Stimulated activated naive CD8-positive, alpha-beta T cell treated with anti-CD3 and anti-CD28 coated beads, Interleukin-15, Interleukin-2, amounts not matched to agents 100 U/mL and 50 U/mL, for 24 hours (primary cell): ENCODE measurements around the gene MYO15A.

Experiments used
- ATAC-seq: fragments of 150-1000 bp; cut with Tn5 transposase; one replicate; pipeline ENCODE4 v1.10.0; 2021
- DNase-seq: peaks from one replicate; pipeline ENCODE4 v3.0.0; 2021

The MYO15A gene

DNA sequence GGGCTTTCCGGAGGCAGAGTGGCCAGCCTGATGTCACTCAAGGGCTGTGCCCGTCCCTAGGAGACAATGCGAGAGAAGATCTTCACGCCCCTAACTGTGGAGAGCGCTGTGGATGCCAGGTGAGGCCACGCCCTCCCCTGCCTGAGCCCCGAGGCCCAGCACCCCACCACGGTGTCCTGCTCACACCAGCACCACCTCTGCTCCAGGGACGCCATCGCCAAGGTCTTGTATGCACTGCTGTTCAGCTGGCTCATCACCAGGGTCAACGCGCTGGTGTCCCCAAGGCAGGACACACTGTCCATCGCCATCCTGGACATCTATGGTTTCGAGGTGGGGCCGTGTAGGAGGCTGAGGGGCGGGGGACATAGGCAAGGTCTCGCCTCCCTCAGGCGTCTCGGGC, 27.8 kb downstream of the MYO15A start:
- DNase-seq (no peak), ATAC-seq (no peak)

- DNase-seq (no peak), ATAC-seq (no peak)
These were observed 29.7 kb downstream of the MYO15A start for GRCh38 chr17:18138065-18138749.

DNA sequence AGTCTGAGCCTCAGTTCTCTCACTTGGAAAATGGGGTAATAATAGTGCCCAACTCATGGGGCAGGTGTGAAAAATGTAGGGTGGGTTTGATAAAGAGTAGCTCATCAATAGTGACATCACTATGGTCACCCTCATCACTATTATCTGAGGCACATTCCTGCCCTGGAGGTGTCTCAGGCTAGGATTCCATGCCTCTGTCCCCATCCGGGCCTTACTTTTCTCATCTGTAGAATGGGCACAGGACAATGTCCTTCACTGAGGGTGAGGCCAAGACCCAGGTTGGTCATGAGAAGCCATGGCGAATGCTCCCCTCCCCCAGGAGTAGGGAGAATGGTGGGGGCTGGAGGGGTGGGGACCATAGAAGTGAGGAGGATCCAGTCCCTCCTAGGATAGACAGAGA, 30.5 kb downstream of the MYO15A start:
- ATAC-seq, result no peak
- DNase-seq, result no peak

DNA sequence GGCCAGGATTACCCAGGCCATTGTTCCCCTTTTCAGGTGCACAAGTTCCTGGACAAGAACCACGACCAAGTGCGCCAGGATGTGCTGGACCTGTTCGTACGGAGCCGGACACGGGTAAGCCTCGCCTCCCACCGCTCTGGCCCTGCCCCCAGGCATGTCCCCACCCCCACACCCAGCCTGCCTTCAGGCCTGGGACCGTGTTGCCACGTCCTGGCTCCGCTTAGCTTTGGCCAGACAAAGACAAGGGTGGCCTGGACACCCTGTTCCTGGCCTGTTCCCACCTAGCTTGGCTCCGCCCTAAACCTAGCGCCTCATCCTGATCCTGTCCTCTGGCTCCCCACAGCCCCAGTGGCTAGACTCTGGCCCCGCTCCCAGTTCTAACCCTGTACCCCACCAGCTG, 30.9 kb downstream of the MYO15A start:
- no peak for DNase-seq
- no peak for ATAC-seq

GRCh38 chr17:18139949-18140348, 31.4 kb downstream of the MYO15A start:
- no peak for ATAC-seq
- no peak for DNase-seq

GRCh38 chr17:18140648-18141047, 32.1 kb downstream of the MYO15A start:
- ATAC-seq (no peak), DNase-seq (no peak)

GRCh38 chr17:18141210-18141803, 32.8 kb downstream of the MYO15A start:
- peak; percentile 43 for DNase-seq
- ATAC-seq, result no peak

DNA sequence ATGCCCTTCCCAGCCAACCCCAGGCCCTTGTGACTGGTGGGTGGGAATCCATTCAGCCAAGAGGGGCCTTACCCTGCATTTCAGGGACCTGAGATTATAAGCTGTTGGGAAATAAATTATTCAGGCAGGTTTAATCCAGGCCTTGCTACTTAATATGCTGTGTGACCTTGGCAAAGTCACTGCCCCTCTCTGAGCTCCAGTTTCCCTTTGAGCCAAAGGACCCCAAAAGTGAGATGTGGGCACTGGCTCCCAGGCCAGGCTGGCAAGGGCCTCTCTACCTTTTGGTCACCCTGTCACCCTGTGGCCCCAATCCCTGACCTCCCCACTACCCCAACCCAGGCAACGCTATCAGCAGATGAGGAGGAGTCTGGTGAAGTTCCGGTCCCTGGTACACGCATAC, 33.9 kb downstream of the MYO15A start:
- no peak for DNase-seq
- no peak for ATAC-seq

DNA sequence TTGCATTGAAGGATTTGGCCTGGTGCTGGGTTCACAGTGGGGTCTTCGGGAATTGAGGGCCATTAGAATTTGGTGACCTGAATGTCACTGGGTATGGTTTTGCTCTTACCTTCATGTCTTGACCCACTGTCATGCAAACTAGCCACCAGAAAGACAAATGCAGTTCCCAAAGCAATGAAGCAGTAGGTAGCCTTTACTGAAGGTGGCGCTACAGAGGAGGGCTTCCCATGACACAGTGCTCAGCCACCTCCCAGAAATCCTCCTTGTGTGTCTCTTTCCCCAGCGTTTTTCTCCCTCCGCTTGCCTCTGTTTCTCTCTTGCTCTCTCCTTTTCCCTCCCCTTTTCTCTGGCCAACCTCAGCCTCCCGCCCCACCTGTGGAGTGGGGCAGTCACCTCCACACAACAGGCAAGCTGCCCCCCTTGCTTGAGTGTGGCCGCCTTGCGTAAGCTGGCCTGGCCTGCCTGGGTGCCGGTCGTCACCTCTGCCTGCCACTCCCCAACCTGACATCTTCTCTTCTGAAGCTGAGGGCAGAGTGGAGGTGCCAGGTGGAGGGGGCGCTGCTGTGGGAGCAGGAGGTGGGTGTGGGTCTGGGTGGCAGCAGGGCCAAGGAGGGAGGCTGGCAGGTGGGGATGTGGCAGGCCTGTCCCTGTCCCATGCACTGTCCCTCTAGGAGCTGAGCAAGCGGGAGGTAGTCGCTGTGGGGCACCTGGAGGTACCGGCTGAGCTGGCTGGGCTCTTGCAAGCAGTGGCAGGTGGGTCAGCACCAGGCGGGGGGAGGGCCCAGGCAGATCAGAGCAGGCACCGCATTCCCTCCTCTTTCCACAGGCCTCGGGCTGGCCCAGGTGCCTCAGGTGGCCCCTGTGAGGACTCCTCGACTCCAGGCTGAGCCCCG, 34.7 kb downstream of the MYO15A start:
- DNase-seq (no peak), ATAC-seq (no peak)

- ATAC-seq, result no peak
- DNase-seq, result no peak
These were observed 35.7 kb downstream of the MYO15A start for GRCh38 chr17:18144261-18144660.

GRCh38 chr17:18144855-18145254, 36.3 kb downstream of the MYO15A start:
- ATAC-seq (no peak), DNase-seq (no peak)

- ATAC-seq (no peak), DNase-seq (no peak)
These were observed 37.3 kb downstream of the MYO15A start for GRCh38 chr17:18145811-18146210.

- ATAC-seq, result no peak
- DNase-seq, result no peak
These were observed 37.7 kb downstream of the MYO15A start for GRCh38 chr17:18146259-18146658.

DNA sequence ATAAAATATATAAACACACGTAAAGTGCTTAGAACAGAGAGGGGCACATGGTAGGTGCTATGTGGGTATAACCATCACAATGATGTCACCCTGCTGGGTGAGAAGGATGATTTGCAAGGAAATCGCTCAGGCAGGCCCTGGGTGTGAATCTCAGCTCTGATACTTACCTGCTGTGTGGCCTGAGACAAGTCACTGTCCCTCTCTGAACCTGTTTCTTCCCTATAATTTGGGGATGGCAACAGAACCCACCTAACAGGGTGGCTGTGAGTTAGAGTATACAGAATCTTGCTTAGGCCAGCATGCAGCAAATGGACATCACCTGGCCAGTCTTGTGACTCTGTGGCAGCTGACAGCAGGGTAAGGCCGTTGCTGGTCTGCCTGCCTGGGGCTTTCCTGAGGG, 38.4 kb downstream of the MYO15A start:
- ATAC-seq (no peak), DNase-seq (no peak)

- no peak for DNase-seq
- no peak for ATAC-seq
These were observed 40.0 kb downstream of the MYO15A start for GRCh38 chr17:18148586-18148985.

DNA sequence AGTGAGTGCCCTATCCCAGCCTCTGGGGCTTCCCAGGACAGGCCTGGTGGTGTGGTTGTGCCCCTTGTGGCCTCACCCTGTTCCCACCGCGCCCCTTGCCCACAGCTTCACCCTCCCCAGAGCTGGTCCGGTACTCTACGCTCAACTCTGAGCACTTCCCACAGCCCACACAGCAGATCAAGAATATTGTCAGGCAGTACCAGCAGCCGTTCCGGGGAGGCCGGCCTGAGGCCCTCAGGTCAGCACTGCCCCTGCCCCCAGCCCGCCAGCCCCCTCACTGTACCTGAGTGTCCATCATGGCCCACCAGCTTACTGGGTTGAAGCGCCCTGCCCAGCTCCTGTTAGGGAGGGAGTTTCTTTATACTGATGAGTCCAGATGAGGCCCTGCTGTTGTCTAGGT, 42.7 kb downstream of the MYO15A start:
- ATAC-seq (no peak), DNase-seq (no peak)

- ATAC-seq (no peak), DNase-seq (no peak)
These were observed 46.6 kb downstream of the MYO15A start for GRCh38 chr17:18155179-18155578.

DNA sequence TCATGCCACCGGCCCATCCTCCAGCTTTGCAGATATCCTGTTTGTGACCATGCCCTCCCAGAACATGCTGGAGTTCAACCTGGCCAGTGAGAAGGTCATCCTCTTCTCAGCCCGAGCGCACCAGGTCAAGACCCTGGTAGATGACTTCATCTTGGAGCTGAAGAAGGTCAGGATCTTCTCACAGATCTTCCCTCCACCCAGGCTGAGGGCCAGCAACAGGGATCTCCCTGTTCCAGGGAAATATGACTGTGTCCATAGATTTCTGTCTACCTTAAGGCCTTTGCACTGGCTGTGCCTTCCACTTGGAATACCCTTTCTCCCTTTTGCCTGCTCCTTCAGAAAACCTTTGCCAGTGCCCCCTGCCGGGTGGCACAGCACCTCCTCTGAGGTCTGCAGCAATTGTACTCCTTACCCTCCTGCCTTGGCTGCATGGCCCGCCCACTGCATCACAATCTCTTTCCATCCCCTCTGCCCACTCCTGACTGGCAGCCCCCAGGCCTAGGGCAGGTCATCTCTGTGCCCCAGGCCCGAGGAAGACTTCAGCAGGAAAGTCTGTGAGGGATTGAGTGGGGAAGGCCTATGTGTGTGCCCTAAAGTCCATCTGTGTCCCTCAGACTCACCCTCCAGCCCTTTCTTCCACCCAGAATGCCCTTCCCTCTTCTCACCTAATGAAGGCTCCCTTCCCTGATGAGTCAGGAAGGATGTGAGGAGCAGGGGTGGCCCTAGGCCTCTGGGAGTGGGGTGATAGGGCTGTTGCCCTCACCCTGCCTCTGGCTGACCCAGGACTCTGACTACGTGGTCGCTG, 47.8 kb downstream of the MYO15A start:
- DNase-seq, result no peak
- no peak for ATAC-seq

- no peak for DNase-seq
- ATAC-seq, result no peak
These were observed 48.4 kb downstream of the MYO15A start for GRCh38 chr17:18156976-18157280.

- DNase-seq (no peak), ATAC-seq (no peak)
These were observed 48.9 kb downstream of the MYO15A start for GRCh38 chr17:18157354-18157985.

GRCh38 chr17:18158022-18158600, 49.6 kb downstream of the MYO15A start:
- DNase-seq, result peak; percentile 97
- ATAC-seq, result peak; percentile 74
